H1 (cell line): ENCODE results near the gene LAMC1. TPM values are rescaled to one million over a fixed set of nuclear protein-coding genes. Genes with fewer than 3 reads are reported as not detected.

Source experiments
- CTCF ChIA-PET: fragments of 300-600 bp; sonication (Branson Sonifier 250); formaldehyde crosslinking; loops from one replicate; lab custom pipeline; 2021; ENCODE audit not compliant: partially characterized antibody; lab: Charles Lee
- POLR2A ChIA-PET: fragments of 300-600 bp; sonication (Branson Sonifier 250); formaldehyde crosslinking; loops from one replicate; lab custom pipeline; 2021; ENCODE audit warnings: inconsistent platforms; ENCODE audit not compliant: partially characterized antibody; lab: Charles Lee
- DNase-seq, 2 experiments: peaks; one replicate each; pipeline versions ENCODE4 v3.0.0 to v3.0.0-alpha.2; 2010 to 2022; ENCODE audit warnings: low spot score in 2 of 2, low read depth in 1 of 2, mixed read lengths in 1 of 2
- FAIRE-seq: peaks from 2 replicates; lab custom pipeline; 2011; peaks lifted over from hg19 to GRCh38; lab: Jason Lieb, UNC
- H2AFZ ChIP-seq: 2 replicates; pipeline ENCODE4 v1.8.1; 2012; ENCODE audit warnings: low read length, inconsistent platforms
- H2AK5ac ChIP-seq: 2 replicates; pipeline ENCODE4 v1.6.1; 2013; ENCODE audit warnings: low read depth, low read length
- H2BK120ac ChIP-seq: replicated peaks from 2 replicates; pipeline ENCODE3; 2013; ENCODE audit warnings: low read depth, low read length, inconsistent platforms
- H2BK12ac ChIP-seq: 2 replicates; pipeline ENCODE4 v1.6.1; 2013; ENCODE audit warnings: low read depth, low read length
- H2BK15ac ChIP-seq: 2 replicates; pipeline ENCODE4 v1.6.1; 2013; ENCODE audit warnings: low read length
- H2BK20ac ChIP-seq: 2 replicates; pipeline ENCODE4 v1.6.1; 2013; ENCODE audit warnings: low read length
- H2BK5ac ChIP-seq: 2 replicates; pipeline ENCODE4 v1.6.1; 2013; ENCODE audit warnings: low read depth, low read length
- H3K14ac ChIP-seq: 2 replicates; pipeline ENCODE4 v1.6.1; 2013; ENCODE audit warnings: inconsistent platforms; ENCODE audit not compliant: insufficient read length
- H3K18ac ChIP-seq: 2 replicates; pipeline ENCODE4 v1.6.1; 2013; ENCODE audit warnings: low read length; ENCODE audit errors: extremely low read depth
- H3K23ac ChIP-seq: 2 replicates; pipeline ENCODE4 v1.6.1; 2013; ENCODE audit warnings: inconsistent platforms; ENCODE audit not compliant: insufficient read length
- H3K23me2 ChIP-seq: 2 replicates; pipeline ENCODE4 v1.6.1; 2013; ENCODE audit warnings: low read depth, low read length
- H3K27ac ChIP-seq: 2 replicates; pipeline ENCODE4 v1.6.1; 2011; ENCODE audit warnings: low read depth, low read length, inconsistent platforms
- H3K27me3 ChIP-seq, 4 experiments: replicated peaks in 1 of 4; 1 replicate in 1 of 4; 2 replicates in 3 of 4; pipeline versions ENCODE4 v1.6.1 to v1.8.1; 2011 to 2013; ENCODE audit warnings: low read length in 3 of 4, mild to moderate bottlenecking in 3 of 4, inconsistent platforms in 2 of 4, mixed read lengths in 2 of 4, moderate library complexity in 1 of 4; ENCODE audit not compliant: control insufficient read depth in 3 of 4, insufficient read depth in 3 of 4; ENCODE audit errors: extremely low read depth in 1 of 4
- H3K36me3 ChIP-seq, 4 experiments: 2 replicates each; pipeline versions ENCODE4 v1.6.1 to v1.8.1; 2011 to 2013; ENCODE audit warnings: mild to moderate bottlenecking in 4 of 4, low read length in 3 of 4, moderate library complexity in 2 of 4, control low read depth in 1 of 4, inconsistent platforms in 1 of 4; ENCODE audit not compliant: insufficient read depth in 4 of 4, control insufficient read depth in 2 of 4
- H3K4ac ChIP-seq: replicated peaks from 2 replicates; pipeline ENCODE3; 2013; ENCODE audit warnings: low read length, low read depth, mixed read lengths, inconsistent platforms; ENCODE audit not compliant: insufficient read length
- H3K4me1 ChIP-seq, 4 experiments: replicated peaks in 1 of 4; 1 replicate in 1 of 4; 2 replicates in 3 of 4; pipeline versions ENCODE4 v1.6.1 to v1.8.1; 2011 to 2013; ENCODE audit warnings: low read length in 3 of 4, inconsistent platforms in 2 of 4, mixed read lengths in 1 of 4; ENCODE audit not compliant: insufficient read depth in 4 of 4, control insufficient read depth in 3 of 4
- H3K4me2 ChIP-seq, 2 experiments: 2 replicates each; pipeline versions ENCODE4 v1.6.1 to v1.8.1; 2011 to 2013; ENCODE audit warnings: low read depth in 2 of 2, low read length in 2 of 2, control low read depth in 1 of 2, inconsistent platforms in 1 of 2, mild to moderate bottlenecking in 1 of 2; ENCODE audit not compliant: insufficient read depth in 1 of 2
- H3K4me3 ChIP-seq, 4 experiments: fragments of 200-600, 300-600 bp in 1 of 4; sonication (generic), shearing (Covaris generic), sonication (Bioruptor Twin) in 1 of 4; 2 replicates each; pipeline versions ENCODE4 v1.5.1 to v1.8.1; 2011 to 2016; ENCODE audit warnings: low read length in 4 of 4, low read depth in 3 of 4, control low read depth in 2 of 4, inconsistent platforms in 2 of 4, mild to moderate bottlenecking in 2 of 4, mixed read lengths in 1 of 4, moderate library complexity in 1 of 4; ENCODE audit not compliant: insufficient read depth in 2 of 4; ENCODE audit errors: extremely low read depth in 1 of 4
- H3K56ac ChIP-seq: replicated peaks from 2 replicates; pipeline ENCODE3; 2013; ENCODE audit warnings: low read depth, mild to moderate bottlenecking, mixed read lengths, low read length, inconsistent platforms; ENCODE audit not compliant: insufficient read length
- H3K79me1 ChIP-seq: 2 replicates; pipeline ENCODE4 v1.6.1; 2013; ENCODE audit warnings: low read depth, low read length, control low read depth
- H3K79me2 ChIP-seq, 2 experiments: 2 replicates each; pipeline versions ENCODE4 v1.6.1 to v1.8.1; 2012 to 2013; ENCODE audit warnings: low read length in 2 of 2, mild to moderate bottlenecking in 2 of 2, inconsistent platforms in 1 of 2; ENCODE audit not compliant: insufficient read depth in 2 of 2, control insufficient read depth in 1 of 2
- H3K9ac ChIP-seq, 4 experiments: replicated peaks in 1 of 4; 1 replicate in 1 of 4; 2 replicates in 3 of 4; pipeline versions ENCODE4 v1.6.1 to v1.8.1; 2011 to 2013; ENCODE audit warnings: low read depth in 3 of 4, low read length in 3 of 4, control low read depth in 2 of 4, mild to moderate bottlenecking in 2 of 4, moderate library complexity in 2 of 4, inconsistent platforms in 1 of 4; ENCODE audit errors: extremely low read depth in 1 of 4
- H3K9me3 ChIP-seq, 2 experiments: 2 replicates each; pipeline versions ENCODE4 v1.6.1 to v1.8.1; 2012 to 2013; ENCODE audit warnings: mild to moderate bottlenecking in 2 of 2, moderate library complexity in 2 of 2, control low read depth in 1 of 2, inconsistent platforms in 1 of 2, low read depth in 1 of 2, low read length in 1 of 2, mixed read lengths in 1 of 2; ENCODE audit not compliant: insufficient read depth in 2 of 2
- H4K20me1 ChIP-seq, 2 experiments: replicated peaks in 1 of 2; 2 replicates each; pipeline versions ENCODE3 to v1.8.1; 2011 to 2013; ENCODE audit warnings: inconsistent platforms in 2 of 2, low read length in 2 of 2, mild to moderate bottlenecking in 1 of 2; ENCODE audit not compliant: insufficient read depth in 2 of 2, control insufficient read depth in 1 of 2
- H4K5ac ChIP-seq: 2 replicates; pipeline ENCODE4 v1.6.1; 2013; ENCODE audit warnings: low read length, low read depth, mixed read lengths, inconsistent platforms; ENCODE audit not compliant: insufficient read length
- H4K8ac ChIP-seq: 2 replicates; pipeline ENCODE4 v1.8.0; 2013; ENCODE audit warnings: mild to moderate bottlenecking, moderate library complexity, low read length, inconsistent platforms; ENCODE audit not compliant: insufficient read depth; ENCODE audit errors: extremely low read depth
- H4K91ac ChIP-seq: replicated peaks from 2 replicates; pipeline ENCODE3; 2013; ENCODE audit warnings: low read length, mixed read lengths, inconsistent platforms; ENCODE audit not compliant: insufficient read length
- BRCA1 ChIP-seq: IDR thresholded peaks from 2 replicates; pipeline ENCODE4 v1.6.1; 2012; ENCODE audit warnings: low read depth, low read length, improper control_type of control experiment
- CHD2 ChIP-seq: IDR thresholded peaks from 2 replicates; pipeline ENCODE4 v1.6.1; 2012; ENCODE audit warnings: low read length, improper control_type of control experiment
- EGR1 ChIP-seq: IDR thresholded peaks from 2 replicates; pipeline ENCODE4 v1.6.1; 2011; ENCODE audit warnings: low read depth, low read length, borderline replicate concordance
- SP2 ChIP-seq: IDR thresholded peaks from 2 replicates; pipeline ENCODE4 v1.6.1; 2012; ENCODE audit warnings: mild to moderate bottlenecking, low read length, inconsistent platforms
- TAF1 ChIP-seq: IDR thresholded peaks from 2 replicates; pipeline ENCODE4 v1.6.1; 2011; ENCODE audit warnings: mild to moderate bottlenecking, low read depth, low read length
- whole genome bisulfite sequencing, 2 experiments: shearing (Covaris generic) in 1 of 2; methylation state at CpG; one replicate each; pipeline versions ENCODE4 v1.1.6 to v1.1.7; 2013 to 2015; ENCODE audit warnings: low lambda C conversion rate in 2 of 2, mixed read lengths in 2 of 2, inconsistent platforms in 1 of 2, low coverage in 1 of 2, missing lambda C conversion rate in 1 of 2; ENCODE audit not compliant: insufficient replicate concordance in 2 of 2, insufficient coverage in 1 of 2, insufficient read length in 1 of 2; ENCODE audit errors: extremely low coverage in 1 of 2, missing lambda C conversion rate in 1 of 2; 5-methylcytosine and 5-hydroxymethylcytosine counted together
- polyA plus RNA-seq, 7 experiments: library from polyadenylated mRNA; depleted of rRNA in 3 of 7; stranded (reverse) in 5 of 7; unstranded in 2 of 7; fragments of >200 nt in 5 of 7; fragments of 200-250 nt in 2 of 7; gene quantifications; 1 replicate in 5 of 7; 2 replicates in 1 of 7; 4 replicates in 1 of 7; pipeline versions ENCODE4 v1.2.1 to v1.2.3, GENCODE V29; 2011 to 2013; ENCODE audit warnings: missing spikeins in 2 of 7, mixed read lengths in 2 of 7
- total RNA-seq: library from RNA; stranded (reverse); fragmentation: NEBNext Ultra II Directional; extraction: Animal tissue kit (Norgen Biotek cat#: 25700); gene quantifications from 2 replicates; pipeline ENCODE4 v1.2.1, GENCODE V29; 2021

The LAMC1 gene
- total and polyA plus RNA-seq, 2 of the 8 experiments (the other 6 are each of a cell fraction or from before 2014, with no cell fraction given), result 47.6 to 90.3 TPM

DNA sequence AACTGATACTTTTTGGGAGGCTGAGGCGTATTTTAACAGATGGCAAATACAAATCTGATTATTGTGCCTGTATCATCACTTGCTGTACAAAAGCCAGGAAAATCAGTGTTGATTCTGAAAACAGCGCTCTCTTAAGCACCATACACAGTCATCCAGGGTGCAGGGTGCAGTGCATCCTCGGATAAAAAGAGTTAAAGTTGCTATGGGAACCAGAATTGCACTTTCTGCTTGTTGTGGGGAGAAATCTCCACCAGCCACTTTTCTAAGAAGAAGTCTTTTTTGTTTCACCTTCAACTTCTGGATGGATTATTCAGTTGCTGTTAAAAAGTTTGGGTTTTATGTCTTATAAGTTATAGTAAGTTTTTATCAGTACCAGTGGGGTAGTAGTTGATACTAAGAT is 3.8 kb downstream of the LAMC1 start:
- Histone ChIP-seq H4K20me1 (peaks cover 6 to 8% of the 10 kb centered on the region in 2 experiments), H2AFZ (no peak overlapping the region), H3K9me3 (no peaks in the 10 kb centered on the region), H4K91ac (no peak overlapping the region), H3K27ac (no peak overlapping the region), H3K23me2 (peaks cover 3% of the 10 kb centered on the region; the same call in 1 of the 2 replicates), H3K36me3 (no peaks in the 10 kb centered on the region; a peak in 1 of 8 replicates), H2BK15ac (no peak overlapping the region), H2BK12ac (no peak overlapping the region), H3K4ac (no peak overlapping the region), H2BK5ac (no peak overlapping the region), H3K27me3 (no peaks in the 10 kb centered on the region), H4K8ac (no peak overlapping the region), H3K4me2 (no peak overlapping the region), H3K4me1 (peaks cover 0 to 8% (median 5%) of the 10 kb centered on the region in 4 experiments; a peak in 5 of 7 replicates), H3K9ac (no peak overlapping the region), H3K79me2 (peaks cover 0 to 67% of the 10 kb centered on the region in 2 experiments; a peak in 2 of 4 replicates), H3K23ac (no peak overlapping the region), H2BK20ac (no peak overlapping the region), H3K14ac (no peak overlapping the region), H2AK5ac (no peak overlapping the region), H4K5ac (no peak overlapping the region), H3K4me3 (no peak overlapping the region), H3K56ac (no peak overlapping the region), H3K79me1 (no peaks in the 10 kb centered on the region; the same call in 1 of the 2 replicates), H2BK120ac (no peak overlapping the region), H3K18ac (no peak overlapping the region)
- 73% methylated on average over 3 of the region's 3 CpGs; no CpG with 5 or more reads in 1 of the 2 experiments for WGBS, 2 experiments
- DNase-seq (no peak), FAIRE-seq (no peak)
- CTCF ChIA-PET, result interaction anchor here (0.7 to 1.3 kb wide), 3 partner anchors 51 to 201 kb away, joined by 3 to 4 read pairs (median 4); no protein-coding TSS in a partner anchor
- POLR2A ChIA-PET, result interaction anchor here (1.1 kb wide), 1 partner anchor 14 kb away, joined by 3 read pairs; no protein-coding TSS in a partner anchor
- TF ChIP-seq BRCA1 (no peak), CHD2 (no peak), EGR1 (no peak), SP2 (no peak), TAF1 (no peak)
